CD14-positive monocyte (primary cell): Measurements from ENCODE around the gene RPS21. TPM values are rescaled to one million over a fixed set of nuclear protein-coding genes. Genes with fewer than 3 reads are reported as not detected.
"Not testable (repeated sequence)": the region's sequence is repeated elsewhere in the genome, so short reads cannot be mapped to it uniquely, and the experiment has no call there.

Experiments used
- DNase-seq, 3 donors: peaks; one replicate each; pipeline ENCODE4 v3.0.0-alpha.2; 2011 to 2022
- H2AFZ ChIP-seq: 2 replicates; pipeline ENCODE4 v1.6.0; 2012; ENCODE audit warnings: mild to moderate bottlenecking, low read depth, low read length, inconsistent platforms; ENCODE audit not compliant: insufficient read depth, poor library complexity, severe bottlenecking
- H3K27ac ChIP-seq, 2 donors: 1 replicate in 1 of 2; 2 replicates in 1 of 2; pipeline ENCODE4 v1.5.1; 2012 to 2013; ENCODE audit warnings: low read length in 2 of 2, control low read depth in 1 of 2, inconsistent platforms in 1 of 2, low read depth in 1 of 2, mild to moderate bottlenecking in 1 of 2
- H3K27me3 ChIP-seq, 2 donors: one replicate each; pipeline versions ENCODE4 v1.6.0 to v1.6.1; 2011 to 2013; ENCODE audit warnings: low read length in 2 of 2; ENCODE audit not compliant: control insufficient read depth in 2 of 2, insufficient read depth in 2 of 2
- H3K36me3 ChIP-seq, 2 donors: replicated peaks in 1 of 2; 1 replicate in 1 of 2; 2 replicates in 1 of 2; pipeline versions ENCODE4 v1.5.1 to v1.6.1; 2012 to 2013; ENCODE audit warnings: low read length in 2 of 2, control low read depth in 1 of 2, inconsistent platforms in 1 of 2, mild to moderate bottlenecking in 1 of 2; ENCODE audit not compliant: insufficient read depth in 2 of 2, control insufficient read depth in 1 of 2
- H3K4me1 ChIP-seq, 2 donors: 1 replicate in 1 of 2; 2 replicates in 1 of 2; pipeline versions ENCODE4 v1.5.1 to v1.6.1; 2012 to 2013; ENCODE audit warnings: low read length in 2 of 2, control low read depth in 1 of 2, inconsistent platforms in 1 of 2, mild to moderate bottlenecking in 1 of 2, moderate library complexity in 1 of 2; ENCODE audit not compliant: insufficient read depth in 2 of 2, control insufficient read depth in 1 of 2
- H3K4me2 ChIP-seq: replicated peaks from 2 replicates; pipeline ENCODE3; 2012; ENCODE audit warnings: low read length, moderate library complexity, mild to moderate bottlenecking; ENCODE audit not compliant: poor library complexity, severe bottlenecking; ENCODE audit errors: extremely low read depth
- H3K4me3 ChIP-seq, 3 experiments: fragments of 200-600 bp in 1 of 3; sonication (generic) in 1 of 3; replicated peaks in 1 of 3; 1 replicate in 2 of 3; 2 replicates in 1 of 3; pipeline ENCODE4 v1.5.1; 2011 to 2013; ENCODE audit warnings: low read length in 3 of 3, mild to moderate bottlenecking in 3 of 3, control low read depth in 2 of 3, low read depth in 2 of 3, inconsistent platforms in 1 of 3, moderate library complexity in 1 of 3
- H3K79me2 ChIP-seq: 2 replicates; pipeline ENCODE4 v1.6.0; 2012; ENCODE audit warnings: mild to moderate bottlenecking, control low read depth, inconsistent platforms, low read length, moderate library complexity; ENCODE audit not compliant: insufficient read depth
- H3K9ac ChIP-seq: 2 replicates; pipeline ENCODE4 v1.6.0; 2017; ENCODE audit warnings: low read length, mild to moderate bottlenecking; ENCODE audit not compliant: insufficient read depth, poor library complexity, severe bottlenecking
- H3K9me3 ChIP-seq, 2 donors: replicated peaks in 1 of 2; 1 replicate in 1 of 2; 2 replicates in 1 of 2; pipeline versions ENCODE4 v1.5.1 to v1.6.1; 2012 to 2013; ENCODE audit warnings: low read length in 2 of 2, control low read depth in 1 of 2; ENCODE audit not compliant: control insufficient read depth in 1 of 2, insufficient read depth in 1 of 2
- H4K20me1 ChIP-seq: 2 replicates; pipeline ENCODE4 v1.6.0; 2012; ENCODE audit warnings: mild to moderate bottlenecking, low read length, control low read depth, moderate library complexity; ENCODE audit not compliant: insufficient read depth
- H3K27ac Mint-ChIP-seq, 7 donors: one replicate each; pipeline ENCODE4 v1.8.0; 2020; ENCODE audit warnings: mild to moderate bottlenecking in 7 of 7, mixed read lengths in 7 of 7, moderate library complexity in 6 of 7, inconsistent platforms in 2 of 7
- H3K27me3 Mint-ChIP-seq, 3 donors: one replicate each; pipeline ENCODE4 v1.8.0; 2021 to 2022; ENCODE audit warnings: low read depth in 3 of 3, mild to moderate bottlenecking in 3 of 3, mixed read lengths in 3 of 3, moderate library complexity in 3 of 3, inconsistent platforms in 1 of 3
- H3K36me3 Mint-ChIP-seq, 2 donors: one replicate each; pipeline ENCODE4 v1.8.0; 2020; ENCODE audit warnings: mixed read lengths in 2 of 2, inconsistent platforms in 1 of 2, mild to moderate bottlenecking in 1 of 2
- H3K4me1 Mint-ChIP-seq: one replicate; pipeline ENCODE4 v1.8.0; 2020; ENCODE audit warnings: mild to moderate bottlenecking, mixed read lengths
- H3K4me3 Mint-ChIP-seq, 2 donors: one replicate each; pipeline ENCODE4 v1.8.0; 2020; ENCODE audit warnings: mild to moderate bottlenecking in 2 of 2, mixed read lengths in 2 of 2, moderate library complexity in 1 of 2
- H3K9me3 Mint-ChIP-seq, 7 donors: one replicate each; pipeline ENCODE4 v1.8.0; 2020 to 2022; ENCODE audit warnings: mixed read lengths in 7 of 7, mild to moderate bottlenecking in 6 of 7, moderate library complexity in 6 of 7, inconsistent platforms in 2 of 7
- CTCF ChIP-seq: fragments of 200-600 bp; IDR thresholded peaks from one replicate; pipeline ENCODE4 v1.8.0; 2022; ENCODE audit warnings: antibody characterized with exemption, mild to moderate bottlenecking
- WGBS: methylation state at CpG from one replicate; pipeline ENCODE4 v1.1.5; 2013; ENCODE audit warnings: missing lambda C conversion rate; ENCODE audit not compliant: insufficient coverage; 5-methylcytosine and 5-hydroxymethylcytosine counted together
- intact Hi-C, 2 donors: fragments of 100-400 bp; cut with micrococcal nuclease; formaldehyde crosslinking; loops; one replicate each; pipeline versions ENCODE4 v1.15.0 to v1.15.1; 2023
- polyA plus RNA-seq, 3 donors: library from polyadenylated mRNA; depleted of rRNA in 1 of 3; unstranded in 2 of 3; stranded (reverse) in 1 of 3; fragments of 300-500 nt in 2 of 3; fragments of >200 nt in 1 of 3; fragmentation: Illumina TruSeq in 2 of 3; gene quantifications; 1 replicate in 2 of 3; 2 replicates in 1 of 3; pipeline ENCODE4 v1.2.3, GENCODE V29; 2012 to 2021

The RPS21 gene
- polyA plus RNA-seq, 3 donors, result 799 to 6,263 (median 968) TPM

DNA sequence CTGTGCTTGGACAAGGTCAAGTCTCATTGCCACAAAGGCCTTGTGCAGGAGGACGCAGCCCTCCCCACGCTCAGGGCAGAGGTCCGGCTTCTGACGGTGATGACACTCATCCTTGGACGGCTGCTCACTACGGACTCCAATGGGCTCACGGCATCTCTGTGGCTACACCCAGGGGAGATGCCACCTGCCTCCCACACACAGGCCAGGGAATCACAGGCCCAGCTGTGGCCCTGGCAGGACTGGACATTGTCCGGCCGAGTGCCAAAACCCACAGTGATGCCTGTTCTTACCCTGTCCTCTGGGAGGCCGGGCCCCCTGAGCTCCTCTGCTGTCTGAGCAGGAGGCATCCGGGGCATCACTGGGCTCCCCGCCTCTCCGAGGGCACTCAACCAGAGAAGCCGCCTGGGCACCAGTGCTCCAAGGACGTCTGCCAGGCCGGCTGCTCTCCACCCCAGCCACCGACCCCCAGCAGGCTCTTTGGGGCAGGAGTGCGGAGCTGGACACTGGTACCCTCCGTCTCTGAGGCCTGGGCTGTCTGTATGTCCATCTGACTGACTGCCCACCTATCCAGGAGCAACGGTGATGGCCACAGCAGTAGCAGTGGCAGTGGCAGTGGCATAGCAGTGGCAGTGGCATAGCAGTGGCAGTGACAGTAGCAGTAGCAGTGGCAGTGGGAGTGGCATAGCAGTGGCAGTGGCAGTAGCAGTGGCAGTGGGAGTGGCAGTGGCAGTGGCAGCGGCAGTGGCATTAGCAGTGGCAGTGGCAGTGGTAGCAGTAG is 38.6 kb downstream of the RPS21 start:
- Mint-ChIP-seq H3K27me3 (peaks cover 2 to 14% (median 7%) of the 10 kb centered on the region in 3 donors), H3K36me3 (no peaks in the 10 kb centered on the region), H3K9me3 (peaks cover 0 to 5% (median 0%) of the 10 kb centered on the region in 7 donors), H3K4me1 (no peaks in the 10 kb centered on the region), H3K4me3 (no peak overlapping the region), H3K27ac (no peak overlapping the region)
- peaks cover 0 to 5% of the 10 kb centered on the region in 2 donors for H3K9me3 ChIP-seq
- intact Hi-C loops, result no loop called here
- H3K4me3 ChIP-seq, result no peak overlapping the region
- no peak overlapping the region for H3K9ac ChIP-seq
- no peak for DNase-seq
- no peaks in the 10 kb centered on the region for H3K79me2 ChIP-seq
- H4K20me1 ChIP-seq, result no peaks in the 10 kb centered on the region
- TF ChIP-seq CTCF, result no peak
- no peak overlapping the region for H3K27ac ChIP-seq
- H2AFZ ChIP-seq, result no peak overlapping the region
- WGBS, result 90% methylated on average over 20 of the region's 21 CpGs
- H3K4me1 ChIP-seq, result no peaks in the 10 kb centered on the region
- H3K27me3 ChIP-seq, result no peaks in the 10 kb centered on the region
- H3K36me3 ChIP-seq, result no peaks in the 10 kb centered on the region
- no peak overlapping the region for H3K4me2 ChIP-seq

- peaks cover 2 to 14% (median 7%) of the 10 kb centered on the region in 3 donors for H3K27me3 Mint-ChIP-seq
- H3K79me2 ChIP-seq, H3K27me3 ChIP-seq, H3K36me3 Mint-ChIP-seq, H3K36me3 ChIP-seq, H3K4me3 Mint-ChIP-seq, H3K27ac Mint-ChIP-seq, DNase-seq, H3K4me3 ChIP-seq, H3K4me1 ChIP-seq, H3K4me2 ChIP-seq, H3K9ac ChIP-seq, H3K4me1 Mint-ChIP-seq, H4K20me1 ChIP-seq, H2AFZ ChIP-seq, H3K9me3 Mint-ChIP-seq, H3K9me3 ChIP-seq, intact Hi-C loops, H3K27ac ChIP-seq: not testable (repeated sequence)
- 93% methylated on average over 2 of the region's 4 CpGs for WGBS
These were observed 39.1 kb downstream of the RPS21 start for GRCh38 chr20:62426059-62426348.
